Muscle layer of duodenum (tissue), 2 donors: ENCODE measurements around the gene TMEM269.

Experiments
- H3K27ac ChIP-seq: one replicate; pipeline ENCODE4 v1.7.0; 2013; ENCODE audit warnings: mild to moderate bottlenecking, low read length
- H3K27me3 ChIP-seq: one replicate; pipeline ENCODE4 v1.7.0; 2013; ENCODE audit warnings: low read depth, mild to moderate bottlenecking, control low read depth, low read length
- H3K36me3 ChIP-seq, 2 donors: one replicate each; pipeline ENCODE4 v1.7.0; 2013; ENCODE audit warnings: low read length in 2 of 2, control low read depth in 1 of 2, mild to moderate bottlenecking in 1 of 2; ENCODE audit not compliant: insufficient read depth in 2 of 2, control insufficient read depth in 1 of 2
- H3K4me1 ChIP-seq, 2 donors: one replicate each; pipeline ENCODE4 v1.7.0; 2013; ENCODE audit warnings: low read length in 2 of 2, mild to moderate bottlenecking in 2 of 2, control low read depth in 1 of 2, moderate library complexity in 1 of 2; ENCODE audit not compliant: insufficient read depth in 2 of 2, control insufficient read depth in 1 of 2
- H3K4me3 ChIP-seq, 2 donors: one replicate each; pipeline ENCODE4 v1.7.0; 2013; ENCODE audit warnings: low read length in 2 of 2, low read depth in 1 of 2, mild to moderate bottlenecking in 1 of 2
- H3K9me3 ChIP-seq, 2 donors: one replicate each; pipeline ENCODE4 v1.7.0; 2013; ENCODE audit warnings: low read length in 2 of 2, control low read depth in 1 of 2, mild to moderate bottlenecking in 1 of 2; ENCODE audit not compliant: control insufficient read depth in 1 of 2
- donor health status: healthy.

TMEM269 gene

GRCh38 chr1:42844592-42845140 is 59.9 kb downstream of the TMEM269 start:
- H3K4me1 ChIP-seq: peaks cover 5 to 9% of the 10 kb centered on the region in 2 donors
- H3K36me3 ChIP-seq: peaks cover 2 to 19% of the 10 kb centered on the region in 2 donors
- no peaks in the 10 kb centered on the region for H3K27me3 ChIP-seq
- H3K4me3 ChIP-seq: no peak overlapping the region
- no peaks in the 10 kb centered on the region for H3K9me3 ChIP-seq
- no peak overlapping the region for H3K27ac ChIP-seq

- no peak overlapping the region for H3K27ac ChIP-seq
- no peaks in the 10 kb centered on the region for H3K27me3 ChIP-seq
- no peak overlapping the region for H3K4me3 ChIP-seq
- H3K4me1 ChIP-seq: peaks cover 5 to 9% of the 10 kb centered on the region in 2 donors
- no peaks in the 10 kb centered on the region for H3K9me3 ChIP-seq
- H3K36me3 ChIP-seq: peaks cover 4 to 22% of the 10 kb centered on the region in 2 donors
Observed at GRCh38 chr1:42845193-42845592, 60.4 kb downstream of the TMEM269 start.

- H3K36me3 ChIP-seq: peaks cover 4 to 26% of the 10 kb centered on the region in 2 donors
- no peaks in the 10 kb centered on the region for H3K27me3 ChIP-seq
- no peak overlapping the region for H3K27ac ChIP-seq
- H3K9me3 ChIP-seq: no peaks in the 10 kb centered on the region
- H3K4me1 ChIP-seq: peaks cover 5 to 9% of the 10 kb centered on the region in 2 donors
- H3K4me3 ChIP-seq: peak overlapping the region; percentile 87 to 91
Observed at GRCh38 chr1:42845866-42846256, 61.1 kb downstream of the TMEM269 start.

- peaks cover 0 to 5% of the 10 kb centered on the region in 2 donors for H3K9me3 ChIP-seq
- no peaks in the 10 kb centered on the region for H3K27me3 ChIP-seq
- peaks cover 5 to 9% of the 10 kb centered on the region in 2 donors for H3K4me1 ChIP-seq
- H3K36me3 ChIP-seq: peaks cover 4 to 32% of the 10 kb centered on the region in 2 donors
- H3K27ac ChIP-seq: peak within 1 kb of the TSS; percentile 42
- peak within 1 kb of the TSS; percentile 87 to 91 for H3K4me3 ChIP-seq
Observed at GRCh38 chr1:42846257-42847110, 61.7 kb downstream of the TMEM269 start, which contains the start of gene ZNF691. Gene ZNF691, plus strand, starts transcription at chr1:42846613. Its CDS starts 3,046 bp downstream, at chr1:42849659.

GRCh38 chr1:42847111-42847595 is 62.4 kb downstream of the TMEM269 start:
- Histone ChIP-seq H3K36me3 (peaks cover 4 to 38% of the 10 kb centered on the region in 2 donors), H3K4me3 (peak overlapping the region; percentile 87 to 91), H3K4me1 (peaks cover 5 to 9% of the 10 kb centered on the region in 2 donors), H3K27me3 (no peaks in the 10 kb centered on the region), H3K27ac (peak overlapping the region; percentile 42), H3K9me3 (peaks cover 0 to 5% of the 10 kb centered on the region in 2 donors)

GRCh38 chr1:42847721-42848460 is 63.1 kb downstream of the TMEM269 start:
- peaks cover 5 to 9% of the 10 kb centered on the region in 2 donors for H3K4me1 ChIP-seq
- H3K27ac ChIP-seq: no peak overlapping the region
- H3K4me3 ChIP-seq: peak overlapping the region; percentile 87 to 91
- H3K36me3 ChIP-seq: peaks cover 4 to 32% of the 10 kb centered on the region in 2 donors
- H3K9me3 ChIP-seq: peaks cover 0 to 5% of the 10 kb centered on the region in 2 donors
- no peaks in the 10 kb centered on the region for H3K27me3 ChIP-seq

GRCh38 chr1:42848823-42849537 is 64.2 kb downstream of the TMEM269 start:
- no peaks in the 10 kb centered on the region for H3K27me3 ChIP-seq
- peaks cover 5 to 9% of the 10 kb centered on the region in 2 donors for H3K4me1 ChIP-seq
- H3K36me3 ChIP-seq: peaks cover 4 to 27% of the 10 kb centered on the region in 2 donors
- no peak overlapping the region for H3K27ac ChIP-seq
- H3K9me3 ChIP-seq: peaks cover 0 to 5% of the 10 kb centered on the region in 2 donors
- H3K4me3 ChIP-seq: no peak overlapping the region

- Histone ChIP-seq H3K36me3 (peaks cover 4 to 27% of the 10 kb centered on the region in 2 donors), H3K27me3 (no peaks in the 10 kb centered on the region), H3K4me1 (peaks cover 5 to 9% of the 10 kb centered on the region in 2 donors), H3K27ac (no peak overlapping the region), H3K9me3 (peaks cover 0 to 5% of the 10 kb centered on the region in 2 donors), H3K4me3 (no peak overlapping the region)
Observed at GRCh38 chr1:42849944-42850343, 65.2 kb downstream of the TMEM269 start.
